IMR-90 (cell line): ENCODE results near the gene SWI5. TPM values are rescaled to one million over a fixed set of nuclear protein-coding genes. Genes with fewer than 3 reads are reported as not detected.

Experiments
- ATAC-seq: fragments of 200-7000 bp; cut with Tn5 transposase; 2 replicates; pipeline ENCODE4 v1.9.1; 2020; ENCODE audit warnings: low read depth, mild to moderate bottlenecking, moderate library complexity
- BruUV-seq: library from RNA; stranded (reverse); fragments of 400-500 nt; replicated peaks from 2 replicates; lab custom pipeline; 2021; lab: Mats Ljungman, UMichigan
- CTCF ChIA-PET: fragments of 300-600 bp; formaldehyde crosslinking; extraction: SDS; loops from one replicate; lab custom pipeline; 2021; ENCODE audit warnings: antibody characterized with exemption; lab: Yijun Ruan, JAX
- POLR2A ChIA-PET: fragments of 300-600 bp; sonication (Branson Sonifier 250); formaldehyde crosslinking; loops from one replicate; lab custom pipeline; 2022; ENCODE audit warnings: antibody characterized with exemption; ENCODE audit not compliant: unreplicated experiment; lab: Charles Lee
- DNase-seq: peaks from one replicate; pipeline ENCODE4 v3.0.0; 2013
- H2AFZ ChIP-seq: replicated peaks from 2 replicates; pipeline ENCODE3; 2013; ENCODE audit warnings: low read length, mild to moderate bottlenecking; ENCODE audit not compliant: poor library complexity
- H2AK5ac ChIP-seq: 2 replicates; pipeline ENCODE4 v1.6.1; 2013; ENCODE audit warnings: low read depth, low read length, inconsistent platforms
- H2AK9ac ChIP-seq: replicated peaks from 2 replicates; pipeline ENCODE3; 2013; ENCODE audit warnings: mild to moderate bottlenecking, low read depth, low read length, moderate library complexity; ENCODE audit not compliant: poor library complexity
- H2BK120ac ChIP-seq: 2 replicates; pipeline ENCODE4 v1.6.1; 2013; ENCODE audit warnings: low read depth, low read length, inconsistent platforms
- H2BK15ac ChIP-seq: 3 replicates; pipeline ENCODE4 v1.6.1; 2013; ENCODE audit warnings: low read depth, low read length, inconsistent platforms
- H2BK20ac ChIP-seq: 2 replicates; pipeline ENCODE4 v1.6.1; 2013; ENCODE audit warnings: low read depth, mild to moderate bottlenecking, inconsistent platforms, low read length, moderate library complexity
- H2BK5ac ChIP-seq: 2 replicates; pipeline ENCODE4 v1.6.1; 2013; ENCODE audit warnings: mild to moderate bottlenecking, low read depth, low read length, inconsistent platforms; ENCODE audit not compliant: poor library complexity, severe bottlenecking
- H3K14ac ChIP-seq: replicated peaks from 2 replicates; pipeline ENCODE4 v1.6.1; 2013; ENCODE audit warnings: low read depth, low read length, inconsistent platforms
- H3K18ac ChIP-seq: 2 replicates; pipeline ENCODE4 v1.6.1; 2013; ENCODE audit warnings: low read depth, low read length, control low read depth
- H3K23ac ChIP-seq: 2 replicates; pipeline ENCODE4 v1.6.1; 2013; ENCODE audit warnings: low read depth, low read length, inconsistent platforms
- H3K27ac ChIP-seq: 2 replicates; pipeline ENCODE4 v1.5.1; 2013; ENCODE audit warnings: mild to moderate bottlenecking, control low read depth, low read length; ENCODE audit not compliant: insufficient read depth
- H3K27me3 ChIP-seq: 2 replicates; pipeline ENCODE4 v1.6.1; 2013; ENCODE audit warnings: low read length; ENCODE audit not compliant: control insufficient read depth, insufficient read depth
- H3K36me3 ChIP-seq: 2 replicates; pipeline ENCODE4 v1.6.1; 2013; ENCODE audit warnings: low read length, mixed read lengths; ENCODE audit not compliant: control insufficient read depth, insufficient read depth
- H3K4ac ChIP-seq: 2 replicates; pipeline ENCODE4 v1.6.1; 2013; ENCODE audit warnings: low read depth, low read length, inconsistent platforms
- H3K4me1 ChIP-seq: 2 replicates; pipeline ENCODE4 v1.6.1; 2013; ENCODE audit warnings: low read length, mixed read lengths; ENCODE audit not compliant: control insufficient read depth, insufficient read depth
- H3K4me2 ChIP-seq: 2 replicates; pipeline ENCODE4 v1.6.1; 2013; ENCODE audit warnings: low read depth, mild to moderate bottlenecking, control low read depth, low read length, moderate library complexity
- H3K4me3 ChIP-seq: 2 replicates; pipeline ENCODE4 v1.5.1; 2013; ENCODE audit warnings: low read depth, mild to moderate bottlenecking, control low read depth, low read length, moderate library complexity; ENCODE audit not compliant: insufficient read depth
- H3K56ac ChIP-seq: 2 replicates; pipeline ENCODE4 v1.6.1; 2013; ENCODE audit warnings: low read length, inconsistent platforms; ENCODE audit not compliant: insufficient read depth; ENCODE audit errors: extremely low read depth
- H3K79me1 ChIP-seq, 2 experiments: 2 replicates each; pipeline ENCODE4 v1.6.1; 2013; ENCODE audit warnings: low read length in 2 of 2, inconsistent platforms in 1 of 2, low read depth in 1 of 2
- H3K9ac ChIP-seq: 2 replicates; pipeline ENCODE4 v1.6.1; 2013; ENCODE audit warnings: low read depth, low read length, control low read depth
- H3K9me1 ChIP-seq: 2 replicates; pipeline ENCODE4 v1.6.1; 2013; ENCODE audit warnings: low read length, inconsistent platforms; ENCODE audit not compliant: insufficient read depth
- H3K9me3 ChIP-seq: 2 replicates; pipeline ENCODE4 v1.6.1; 2013; ENCODE audit warnings: low read length; ENCODE audit not compliant: control insufficient read depth, insufficient read depth
- H4K20me1 ChIP-seq: 2 replicates; pipeline ENCODE4 v1.6.1; 2013; ENCODE audit warnings: low read length, inconsistent platforms; ENCODE audit not compliant: insufficient read depth
- H4K5ac ChIP-seq: 2 replicates; pipeline ENCODE4 v1.6.1; 2013; ENCODE audit warnings: mild to moderate bottlenecking, low read depth, low read length, control low read depth
- H4K8ac ChIP-seq, 2 experiments: 2 replicates each; pipeline ENCODE4 v1.6.1; 2013; ENCODE audit warnings: low read depth in 2 of 2, low read length in 2 of 2, control low read depth in 1 of 2, inconsistent platforms in 1 of 2
- H4K91ac ChIP-seq: 2 replicates; pipeline ENCODE4 v1.6.1; 2013; ENCODE audit warnings: low read depth, low read length, inconsistent platforms; ENCODE audit not compliant: insufficient read depth
- BHLHE40 ChIP-seq: fragments of 150-350 bp; IDR thresholded peaks from 2 replicates; pipeline ENCODE4 v1.6.1; 2016; ENCODE audit warnings: mild to moderate bottlenecking, low read depth, low read length
- CEBPB ChIP-seq: IDR thresholded peaks from 2 replicates; pipeline ENCODE4 v1.6.1; 2012; ENCODE audit warnings: low read depth, low read length, improper control_type of control experiment
- CHD1 ChIP-seq: IDR thresholded peaks from 2 replicates; pipeline ENCODE4 v1.6.1; 2012; ENCODE audit warnings: low read depth, low read length, improper control_type of control experiment
- CTCF ChIP-seq: conservative IDR thresholded peaks from 2 replicates; pipeline ENCODE4 v1.5.1; 2012; ENCODE audit warnings: mild to moderate bottlenecking, low read depth, low read length, improper control_type of control experiment
- FOS ChIP-seq: fragments of 150-350 bp; IDR thresholded peaks from 2 replicates; pipeline ENCODE4 v1.6.1; 2016; ENCODE audit warnings: low read depth, low read length
- MAFK ChIP-seq: IDR thresholded peaks from 2 replicates; pipeline ENCODE4 v1.6.1; 2012; ENCODE audit warnings: low read depth, low read length, improper control_type of control experiment
- MAZ ChIP-seq: IDR thresholded peaks from 2 replicates; pipeline ENCODE4 v1.6.1; 2012; ENCODE audit warnings: low read depth, mild to moderate bottlenecking, low read length, improper control_type of control experiment, moderate library complexity, borderline replicate concordance
- MXI1 ChIP-seq: IDR thresholded peaks from 2 replicates; pipeline ENCODE4 v1.6.1; 2012; ENCODE audit warnings: low read depth, mild to moderate bottlenecking, low read length, moderate library complexity, borderline replicate concordance
- NFE2L2 ChIP-seq: fragments of 150-350 bp; IDR thresholded peaks from 2 replicates; pipeline ENCODE4 v1.6.1; 2016; ENCODE audit warnings: low read depth, mild to moderate bottlenecking, low read length
- POLR2A ChIP-seq: IDR thresholded peaks from 2 replicates; pipeline ENCODE4 v1.6.1; 2012; ENCODE audit warnings: mild to moderate bottlenecking, low read depth, low read length
- RAD21 ChIP-seq: IDR thresholded peaks from 2 replicates; pipeline ENCODE4 v1.6.1; 2012; ENCODE audit warnings: low read length, improper control_type of control experiment
- RCOR1 ChIP-seq: IDR thresholded peaks from 2 replicates; pipeline ENCODE4 v1.6.1; 2012; ENCODE audit warnings: mild to moderate bottlenecking, low read length, improper control_type of control experiment; ENCODE audit not compliant: insufficient replicate concordance
- RFX5 ChIP-seq: IDR thresholded peaks from 2 replicates; pipeline ENCODE4 v1.8.0; 2012; ENCODE audit warnings: low read depth, mild to moderate bottlenecking, low read length, moderate library complexity
- SMC3 ChIP-seq: fragments of 150-350 bp; IDR thresholded peaks from 2 replicates; pipeline ENCODE4 v1.6.1; 2016; ENCODE audit warnings: low read depth, mild to moderate bottlenecking, antibody characterized with exemption, low read length, moderate library complexity
- WGBS, 2 experiments: methylation state at CpG; one replicate each; pipeline versions ENCODE4 v1.1.5 to v1.1.7; 2013; ENCODE audit warnings: missing lambda C conversion rate in 2 of 2; ENCODE audit not compliant: insufficient read length in 1 of 2; ENCODE audit errors: extremely low coverage in 2 of 2; 5-methylcytosine and 5-hydroxymethylcytosine counted together
- dilution Hi-C: fragments of 300-500 bp; cut with HindIII; formaldehyde crosslinking; loops from one replicate; pipeline ENCODE4 v1.14.3; 2018; ENCODE audit warnings: low sequenced_read_pairs; ENCODE audit not compliant: unreplicated experiment
- in situ Hi-C: fragments of 300-500 bp; cut with MboI; formaldehyde crosslinking; loops from 3 replicates; pipeline ENCODE4 v1.14.3; 2019; ENCODE audit warnings: low sequenced_read_pairs, inconsistent platforms, mixed read lengths
- intact Hi-C: fragments of 100-400 bp; cut with micrococcal nuclease; formaldehyde crosslinking; loops from 2 replicates; pipeline ENCODE4 v1.10.0; 2022
- polyA plus RNA-seq, 3 experiments: library from polyadenylated mRNA; depleted of rRNA; stranded (reverse); fragments of >200 nt; gene quantifications; 2 replicates each; pipeline ENCODE4 v1.2.3, GENCODE V29; 2012; ENCODE audit warnings: low replicate concordance in 1 of 3
- total RNA-seq: library from RNA; depleted of rRNA; stranded (reverse); fragments of >200 nt; gene quantifications from 2 replicates; pipeline ENCODE4 v1.2.3, GENCODE V29; 2012
- TF ChIP-seq, protein P1 (sequence below): fragments of 150-350 bp; IDR thresholded peaks from 2 replicates; pipeline ENCODE4 v1.6.1; 2017; ENCODE audit warnings: mild to moderate bottlenecking, antibody characterized with exemption, low read length, low read depth
- TF ChIP-seq, protein P2 (sequence below): fragments of 150-350 bp; IDR thresholded peaks from 2 replicates; pipeline ENCODE4 v1.6.1; 2016; ENCODE audit warnings: low read depth, mild to moderate bottlenecking, low read length, moderate library complexity, borderline replicate concordance

SWI5 gene
- total and polyA plus RNA-seq, 2 of the 4 experiments (the other 2 are of a cell fraction), result 38.9 to 93.5 TPM

DNA sequence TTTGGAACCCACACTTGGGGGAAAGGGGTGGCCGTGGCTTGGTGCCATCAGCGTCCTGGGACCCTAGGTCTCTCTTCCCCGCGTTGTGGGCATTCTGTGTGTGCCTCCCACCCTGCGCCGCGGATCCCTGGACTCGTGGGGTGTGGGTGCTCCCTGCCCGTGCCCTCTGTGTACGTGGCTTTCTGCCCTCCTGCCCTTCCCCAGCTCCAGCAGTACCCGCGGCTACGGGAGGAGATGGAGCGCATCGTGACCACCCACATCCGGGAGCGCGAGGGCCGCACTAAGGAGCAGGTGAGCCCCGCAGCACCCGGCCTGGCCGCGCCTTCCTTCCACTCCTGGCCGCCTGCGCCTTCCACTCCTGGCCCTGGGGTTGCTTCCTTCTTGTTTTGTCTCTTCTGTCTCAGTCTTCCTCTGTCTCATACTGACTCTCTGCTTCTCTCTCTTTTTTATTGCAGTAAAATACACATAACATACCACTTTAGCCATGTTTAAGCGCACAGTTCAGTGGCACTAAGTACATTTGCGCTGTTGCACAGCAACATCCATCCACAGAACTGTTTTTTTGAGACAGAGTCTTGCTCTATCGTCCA is 42.2 kb upstream of the SWI5 start:
- Histone ChIP-seq H3K4me1 (no peaks in the 10 kb centered on the region), H2AFZ (no peak overlapping the region), H3K4ac (no peak overlapping the region), H3K36me3 (no peaks in the 10 kb centered on the region), H3K27me3 (no peaks in the 10 kb centered on the region), H3K23ac (no peak overlapping the region), H2AK5ac (no peak overlapping the region), H2AK9ac (peak overlapping the region; percentile 28), H3K56ac (no peak overlapping the region), H3K4me3 (no peak overlapping the region), H3K4me2 (no peak overlapping the region), H2BK15ac (no peak overlapping the region), H3K9me1 (no peaks in the 10 kb centered on the region), H3K18ac (no peak overlapping the region), H4K91ac (no peak overlapping the region), H3K9ac (no peak overlapping the region), H2BK20ac (no peak overlapping the region), H2BK120ac (no peak overlapping the region), H4K5ac (no peak overlapping the region), H4K20me1 (no peaks in the 10 kb centered on the region), H3K14ac (no peak overlapping the region), H3K9me3 (no peaks in the 10 kb centered on the region), H4K8ac (no peak overlapping the region), H2BK5ac (no peak overlapping the region), H3K79me1 (no peaks in the 10 kb centered on the region), H3K27ac (no peak overlapping the region)
- ATAC-seq (no peak), DNase-seq (no peak)
- intact Hi-C loops, result no loop called here
- TF ChIP-seq RCOR1, result no peak
- TF ChIP-seq CEBPB, result no peak
- TF ChIP-seq MAFK, result no peak
- no peak for TF ChIP-seq CHD1
- TF ChIP-seq SMC3, result no peak
- TF ChIP-seq RAD21, result no peak
- TF ChIP-seq NFE2L2, result no peak
- no peak for TF ChIP-seq MXI1
- TF ChIP-seq, protein P1, sequence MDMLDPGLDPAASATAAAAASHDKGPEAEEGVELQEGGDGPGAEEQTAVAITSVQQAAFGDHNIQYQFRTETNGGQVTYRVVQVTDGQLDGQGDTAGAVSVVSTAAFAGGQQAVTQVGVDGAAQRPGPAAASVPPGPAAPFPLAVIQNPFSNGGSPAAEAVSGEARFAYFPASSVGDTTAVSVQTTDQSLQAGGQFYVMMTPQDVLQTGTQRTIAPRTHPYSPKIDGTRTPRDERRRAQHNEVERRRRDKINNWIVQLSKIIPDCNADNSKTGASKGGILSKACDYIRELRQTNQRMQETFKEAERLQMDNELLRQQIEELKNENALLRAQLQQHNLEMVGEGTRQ, result no peak
- TF ChIP-seq RFX5, result no peak
- TF ChIP-seq CTCF, result no peak
- TF ChIP-seq FOS, result no peak
- no peak for TF ChIP-seq MAZ
- TF ChIP-seq POLR2A, result no peak
- no peak for TF ChIP-seq BHLHE40
- TF ChIP-seq, protein P2, sequence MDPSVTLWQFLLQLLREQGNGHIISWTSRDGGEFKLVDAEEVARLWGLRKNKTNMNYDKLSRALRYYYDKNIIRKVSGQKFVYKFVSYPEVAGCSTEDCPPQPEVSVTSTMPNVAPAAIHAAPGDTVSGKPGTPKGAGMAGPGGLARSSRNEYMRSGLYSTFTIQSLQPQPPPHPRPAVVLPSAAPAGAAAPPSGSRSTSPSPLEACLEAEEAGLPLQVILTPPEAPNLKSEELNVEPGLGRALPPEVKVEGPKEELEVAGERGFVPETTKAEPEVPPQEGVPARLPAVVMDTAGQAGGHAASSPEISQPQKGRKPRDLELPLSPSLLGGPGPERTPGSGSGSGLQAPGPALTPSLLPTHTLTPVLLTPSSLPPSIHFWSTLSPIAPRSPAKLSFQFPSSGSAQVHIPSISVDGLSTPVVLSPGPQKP, result no peak
- WGBS, 2 experiments, result 92% methylated on average over 20 of the region's 28 CpGs; no CpG with 5 or more reads in 1 of the 2 experiments
- no TSS peak for BruUV-seq
- in situ Hi-C loops, result no loop called here
- ChIA-PET CTCF (no interaction called here), POLR2A (no interaction called here)
- dilution Hi-C loops, result no loop called here
